GM19035 (cell line): ENCODE data around the gene PARP1.

ENCODE experiments used
- ATAC-seq: cut with Tn5 transposase; IDR thresholded peaks from one replicate; pipeline ENCODE4 v1.9.1; 2021; ENCODE audit not compliant: unreplicated experiment

PARP1 gene

DNA sequence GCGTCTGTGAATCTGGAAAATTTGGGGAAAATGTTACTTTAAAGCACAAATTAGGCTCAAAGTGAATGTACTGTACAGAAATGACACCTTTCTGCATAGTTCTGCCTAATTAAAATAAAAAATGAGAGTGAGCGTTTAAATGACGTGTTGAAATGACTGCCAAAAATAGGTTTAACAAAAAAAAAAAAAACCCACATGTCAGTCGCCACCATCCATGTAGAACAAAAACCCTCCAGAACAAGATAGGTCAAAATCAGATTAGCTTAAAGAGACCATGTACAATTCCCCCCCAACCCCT, 745 bp downstream of the PARP1 start:
- no peak for ATAC-seq

DNA sequence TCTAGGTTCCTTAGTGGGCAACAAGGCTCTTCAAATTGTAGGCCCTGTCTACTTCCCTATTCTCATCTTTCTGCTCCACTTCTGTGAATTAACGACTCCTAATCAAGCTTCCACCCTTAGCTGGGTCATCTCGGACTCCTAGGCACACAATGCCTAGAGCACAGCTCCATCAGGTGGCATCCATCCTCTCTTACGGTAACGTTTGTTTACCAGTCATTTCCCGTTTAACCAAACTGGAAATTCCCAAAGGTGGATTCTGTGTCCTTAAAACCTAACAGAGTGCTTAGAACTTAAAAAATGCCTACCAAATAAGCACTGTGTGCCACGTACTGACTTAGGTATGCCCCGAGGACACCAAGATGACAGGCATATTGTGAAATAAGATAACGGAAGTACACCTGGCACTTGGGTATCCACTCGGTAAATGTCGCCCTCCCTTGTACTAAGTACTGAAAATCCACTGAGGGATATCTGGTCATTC, 1.5 kb downstream of the PARP1 start:
- no peak for ATAC-seq

DNA sequence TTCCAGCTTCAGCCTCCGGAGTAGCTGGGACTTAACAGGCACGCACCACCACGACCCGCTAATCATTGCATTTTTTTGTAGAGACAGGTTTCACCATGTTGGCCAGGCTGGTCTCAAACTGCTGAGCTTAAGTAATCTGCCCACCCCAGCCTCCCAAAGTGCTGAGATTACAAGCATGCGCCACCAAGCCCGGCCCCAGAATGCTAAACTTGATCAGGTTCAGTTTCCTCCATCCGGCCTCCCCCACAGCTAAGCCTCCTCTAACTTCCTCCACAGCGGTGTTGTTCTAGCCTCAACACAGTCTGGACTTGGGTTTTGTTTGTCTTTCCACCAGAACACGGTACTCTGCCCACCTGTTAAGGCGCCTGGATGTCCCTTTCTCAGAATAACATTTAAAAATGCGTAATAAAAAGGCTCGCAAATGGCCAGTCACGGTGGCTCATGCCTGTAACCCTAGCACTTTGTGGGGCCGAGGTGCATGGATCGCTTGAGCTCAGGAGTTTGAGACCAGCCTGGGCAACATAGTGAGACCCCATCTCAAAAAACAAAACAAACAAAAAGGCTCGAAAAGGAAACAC, 2.4 kb downstream of the PARP1 start:
- peak; percentile 15 for ATAC-seq

DNA sequence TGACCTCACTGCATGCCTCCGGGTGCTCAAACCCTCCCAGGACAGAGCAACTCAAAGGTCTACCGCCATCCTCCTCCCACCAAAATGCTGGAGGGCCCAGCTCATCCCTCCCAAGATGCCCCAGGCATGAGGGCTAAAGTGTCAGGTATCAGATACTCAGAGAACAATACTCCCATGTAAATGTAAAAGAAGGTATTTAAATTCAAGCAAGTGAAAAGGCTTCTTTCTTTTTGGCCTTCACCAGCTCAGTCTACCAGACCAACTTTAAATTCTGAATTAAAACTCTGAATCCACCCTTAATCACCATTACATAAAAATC, 3.0 kb downstream of the PARP1 start:
- ATAC-seq: no peak

DNA sequence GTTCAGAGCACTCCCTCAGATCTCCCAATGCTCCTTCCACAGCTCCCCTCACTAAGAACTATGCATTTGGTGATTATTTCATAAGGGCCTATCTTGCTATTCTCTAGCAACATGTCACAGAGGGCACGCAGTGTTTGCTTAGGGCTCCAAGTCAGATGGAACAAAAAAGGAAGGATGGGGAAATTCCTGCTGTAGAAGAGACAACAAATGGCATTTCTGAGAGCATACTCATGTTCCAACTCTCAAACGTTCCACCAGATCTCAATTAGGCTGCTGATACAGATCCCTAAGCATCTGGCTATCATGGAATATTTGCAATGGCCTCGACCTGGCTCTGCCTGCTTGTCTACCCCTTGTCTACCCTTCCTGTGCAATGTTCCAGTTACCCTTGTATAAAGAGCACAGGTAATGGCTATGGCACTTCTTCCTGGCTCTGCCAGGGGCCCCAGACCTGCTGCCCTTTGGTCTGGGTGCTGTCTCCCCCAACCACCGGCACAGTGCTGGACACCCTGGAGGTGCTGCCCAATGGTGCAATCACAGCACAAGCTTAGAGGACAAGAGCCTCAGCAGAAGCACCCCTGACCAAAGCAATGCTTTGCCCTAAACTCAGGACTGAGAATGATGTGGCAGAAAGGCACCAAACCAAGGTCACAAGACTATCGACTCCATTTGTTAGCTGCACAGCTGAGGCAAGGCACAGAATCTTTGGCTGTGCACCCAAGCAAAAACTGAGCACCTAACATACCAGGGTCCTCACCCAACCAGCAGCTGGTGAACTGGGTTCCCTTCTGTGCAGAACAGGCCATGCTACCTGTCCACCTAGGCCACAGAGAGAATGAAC, 3.6 kb downstream of the PARP1 start:
- ATAC-seq: no peak

DNA sequence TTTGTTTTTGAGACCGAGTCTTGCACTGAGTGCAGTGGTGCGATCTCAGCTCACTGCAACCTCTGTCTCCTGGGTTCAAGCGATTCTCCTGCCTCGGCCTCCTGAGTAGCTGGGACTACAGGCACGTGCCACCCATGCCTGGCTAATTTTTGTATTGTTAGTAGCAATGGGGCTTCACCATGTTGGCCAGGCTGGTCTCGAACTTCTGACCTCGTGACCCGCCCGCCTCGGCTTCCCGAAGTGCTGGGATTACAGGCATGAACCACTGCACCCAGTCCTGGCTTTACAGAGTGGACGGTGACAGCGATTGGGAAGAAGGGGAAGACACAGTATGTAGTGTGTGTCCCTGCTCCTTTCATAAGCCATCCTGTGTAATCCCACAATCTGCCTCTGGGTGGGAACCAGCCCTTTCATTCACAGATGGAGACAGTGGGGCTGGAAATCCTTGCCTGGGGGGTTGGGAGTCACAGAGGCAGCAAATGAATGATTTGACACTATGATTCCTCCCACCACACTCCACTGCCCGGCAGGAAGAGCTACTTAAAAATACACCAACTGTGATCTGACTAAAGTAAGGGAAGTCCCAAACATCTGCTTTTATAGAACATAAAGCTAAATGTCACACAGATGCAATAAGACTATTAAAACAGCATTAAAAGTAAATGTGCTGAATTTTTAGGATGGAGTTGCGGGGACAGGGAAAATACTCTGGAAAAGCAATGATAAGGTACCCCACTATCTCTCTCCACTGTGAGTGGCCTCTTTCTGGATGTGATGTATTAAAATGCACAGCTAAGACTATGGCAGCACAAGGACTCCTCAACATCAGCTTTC, 4.5 kb downstream of the PARP1 start:
- ATAC-seq: no peak

DNA sequence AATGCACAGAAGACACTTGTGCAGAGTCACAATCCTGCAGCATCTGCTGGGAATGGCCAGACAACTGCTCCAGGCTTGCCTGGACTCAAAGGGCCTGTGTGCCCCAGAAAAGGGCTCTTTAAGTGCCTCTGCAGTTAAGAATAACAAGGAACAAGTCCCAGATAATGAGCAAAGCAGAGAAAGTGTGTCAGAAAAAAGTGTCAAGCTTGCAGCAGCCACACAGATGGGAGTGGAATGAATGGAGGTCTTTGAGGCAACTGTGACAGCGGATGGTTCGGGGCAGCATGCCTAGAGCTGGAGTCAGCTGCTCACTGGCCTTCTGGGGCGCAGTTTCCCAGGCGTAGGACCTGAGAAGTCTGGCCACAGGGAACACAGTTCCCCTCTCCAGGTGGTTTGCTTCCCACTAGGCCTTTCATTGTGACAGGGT, 5.1 kb downstream of the PARP1 start:
- no peak for ATAC-seq

DNA sequence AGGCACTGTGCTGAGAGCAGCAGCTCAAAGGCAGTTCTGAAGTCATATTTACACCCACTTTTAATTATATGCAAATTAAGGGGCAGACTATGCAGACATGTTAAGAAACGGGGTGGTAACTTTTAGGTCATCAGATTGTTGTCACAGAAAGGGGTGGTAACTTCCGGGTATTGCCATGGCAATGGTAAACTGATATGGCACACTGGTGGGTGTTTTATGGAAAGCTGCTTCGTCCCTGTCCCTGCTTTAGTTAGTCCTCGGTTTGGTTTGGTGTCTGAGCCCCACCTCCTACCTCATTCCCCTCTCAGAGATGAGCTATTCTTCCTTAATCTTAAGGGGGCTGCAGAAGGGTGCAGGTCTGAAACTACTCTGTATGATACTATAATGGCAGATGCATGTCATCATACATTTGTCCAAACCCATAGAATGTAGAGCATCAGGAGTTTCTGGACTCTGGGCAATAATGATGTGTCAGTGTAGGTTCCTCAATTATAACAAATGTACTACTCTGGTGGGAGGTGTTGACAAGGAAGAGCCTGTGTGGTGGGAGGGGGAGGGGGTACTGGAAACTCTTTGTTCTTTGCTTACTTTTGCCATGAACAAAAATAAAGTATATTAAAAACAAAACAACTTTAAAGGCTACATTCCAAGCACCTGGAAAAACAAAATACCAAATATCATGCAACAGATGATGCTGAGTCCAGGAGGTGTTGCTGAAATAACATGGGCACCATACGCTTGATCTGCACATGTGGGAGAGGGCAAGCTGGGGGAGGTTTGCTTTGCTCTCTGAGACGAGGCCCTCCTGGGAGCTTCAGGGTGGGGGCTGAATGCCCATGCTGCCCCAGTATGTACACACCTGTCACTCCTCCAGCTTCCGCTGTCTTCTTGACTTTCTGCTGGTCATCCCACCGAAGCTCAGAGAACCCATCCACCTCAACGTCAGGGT, 6.3 kb downstream of the PARP1 start:
- no peak for ATAC-seq

DNA sequence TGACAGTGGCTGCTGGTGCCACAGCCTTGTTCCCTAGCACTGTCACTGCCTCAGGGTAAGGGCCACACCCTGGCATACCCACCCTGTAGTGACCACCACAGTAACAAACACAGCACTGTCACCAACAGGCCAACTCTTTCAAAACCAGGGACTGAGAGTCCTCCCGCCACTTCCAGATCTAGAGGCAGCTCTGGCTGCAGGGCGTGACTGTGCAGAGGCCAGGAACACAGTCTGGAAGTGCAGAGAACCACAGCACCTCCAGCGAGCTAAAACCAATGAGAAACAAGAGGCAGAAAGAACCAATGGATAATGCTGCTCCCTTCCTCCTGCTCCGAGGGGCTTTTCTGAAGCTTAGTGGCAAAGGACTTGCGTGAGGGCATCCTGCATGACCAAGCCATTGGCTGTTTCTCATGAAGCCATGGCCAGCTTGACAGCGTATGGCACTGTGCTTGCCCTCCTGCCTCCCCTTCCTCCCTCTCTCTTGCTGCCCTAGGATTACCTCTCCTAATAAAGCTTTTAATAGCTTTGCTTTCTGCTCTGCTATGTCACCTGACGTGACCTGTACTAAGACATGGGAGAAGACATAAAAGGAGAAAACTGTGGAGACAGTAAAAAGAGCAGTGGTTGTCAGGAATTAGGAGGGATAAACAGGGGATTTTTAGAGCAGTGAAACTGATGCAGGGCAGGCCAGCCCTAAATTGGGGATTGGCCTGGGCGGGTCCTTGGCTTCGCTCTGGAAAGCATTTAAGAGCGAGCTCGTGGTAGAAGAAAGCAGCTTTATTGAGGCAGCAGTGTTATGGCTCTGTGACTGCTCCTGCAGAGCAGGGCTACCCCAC, 7.2 kb downstream of the PARP1 start:
- no peak for ATAC-seq

DNA sequence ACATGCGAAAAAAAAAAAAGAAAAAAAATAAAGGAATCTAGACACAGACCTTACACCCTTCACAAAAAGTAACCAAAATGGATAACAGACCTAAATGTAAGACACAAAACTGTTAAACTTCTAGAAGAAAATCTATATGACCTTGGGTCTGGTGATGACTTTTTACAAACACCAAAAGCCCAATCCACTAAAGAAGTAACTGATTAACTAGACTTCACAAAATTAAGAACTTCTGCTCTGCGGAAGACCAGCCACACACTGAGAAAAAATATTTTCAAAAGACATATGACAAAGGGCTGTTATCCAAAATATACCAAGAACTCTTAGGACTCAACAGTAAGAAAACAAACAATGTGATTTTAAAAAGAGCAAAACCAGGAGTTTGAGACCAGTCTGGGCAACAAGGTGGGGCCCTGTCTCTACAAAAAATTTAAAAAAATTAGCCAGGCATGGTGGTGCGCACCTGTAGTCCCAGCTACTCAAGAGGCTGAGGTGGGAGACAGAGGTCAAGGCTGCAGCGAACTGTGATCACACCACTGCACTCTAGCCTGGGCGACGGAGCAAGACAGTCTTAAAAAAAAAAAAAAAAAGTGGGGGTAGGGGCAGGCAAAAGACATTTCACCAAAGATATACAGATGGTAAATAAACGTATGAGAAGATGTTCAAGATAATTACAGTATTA, 9.8 kb downstream of the PARP1 start:
- ATAC-seq: no peak

DNA sequence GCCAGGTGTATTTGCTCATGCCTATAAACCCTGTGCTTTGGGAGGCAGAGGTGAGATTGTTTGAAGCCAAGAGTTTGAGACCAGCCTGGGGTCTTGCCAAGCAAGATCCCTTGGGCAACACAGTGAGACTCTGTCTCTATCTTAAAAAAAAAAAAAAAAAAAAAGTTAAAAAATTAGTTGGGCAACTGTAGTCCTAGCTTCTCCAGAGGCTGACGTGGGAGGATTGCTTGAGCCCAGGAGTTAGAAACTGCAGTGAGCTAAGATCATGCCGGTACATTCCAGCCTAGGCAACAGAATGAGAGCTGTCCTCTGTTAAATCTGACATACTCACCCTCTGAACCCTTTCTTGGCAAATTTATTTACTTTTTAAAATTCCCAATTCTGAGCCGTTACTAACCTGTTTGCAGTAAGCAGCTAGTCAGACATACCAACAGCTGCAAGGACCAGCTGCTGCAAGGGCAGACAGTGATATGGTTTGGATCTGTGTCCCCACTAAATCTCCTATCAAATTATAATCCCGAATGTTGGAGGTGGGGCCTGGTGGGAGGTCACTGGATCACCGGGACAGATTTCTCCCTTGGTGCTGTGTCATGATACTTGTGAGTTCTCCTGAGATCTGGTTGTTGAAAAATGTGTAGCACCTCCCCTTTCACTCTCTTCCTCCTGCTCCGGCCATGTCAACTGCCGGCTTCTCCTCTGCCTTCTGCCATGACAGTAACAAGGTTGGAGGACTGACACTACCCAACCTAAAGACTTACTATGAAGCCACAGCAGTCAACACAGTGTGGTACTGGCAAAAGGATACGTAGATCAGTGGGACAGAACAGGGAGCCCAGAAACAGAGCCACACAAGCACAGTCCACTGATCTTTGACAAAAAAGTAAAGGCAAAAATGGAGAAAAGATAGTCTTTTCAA, 10.6 kb downstream of the PARP1 start:
- ATAC-seq: no peak

DNA sequence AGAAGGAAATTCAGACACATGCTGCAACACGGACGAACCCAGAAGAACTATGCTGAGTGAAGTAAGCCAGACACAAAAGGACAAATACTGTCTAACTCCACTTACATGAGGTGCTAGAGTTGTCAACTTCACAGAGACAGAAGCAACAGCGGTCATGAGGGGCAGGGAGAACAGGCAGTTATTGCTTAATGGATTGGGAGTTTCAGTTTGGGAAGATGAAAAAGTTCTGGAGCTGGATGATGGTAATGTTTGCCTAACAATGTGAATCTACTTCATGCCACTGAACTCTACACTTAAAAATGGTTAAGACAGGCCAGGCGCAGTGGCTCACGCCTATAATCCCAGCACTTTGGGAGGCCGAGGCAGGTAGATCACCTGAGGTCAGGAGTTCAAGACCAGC, 12.1 kb downstream of the PARP1 start:
- ATAC-seq: no peak

DNA sequence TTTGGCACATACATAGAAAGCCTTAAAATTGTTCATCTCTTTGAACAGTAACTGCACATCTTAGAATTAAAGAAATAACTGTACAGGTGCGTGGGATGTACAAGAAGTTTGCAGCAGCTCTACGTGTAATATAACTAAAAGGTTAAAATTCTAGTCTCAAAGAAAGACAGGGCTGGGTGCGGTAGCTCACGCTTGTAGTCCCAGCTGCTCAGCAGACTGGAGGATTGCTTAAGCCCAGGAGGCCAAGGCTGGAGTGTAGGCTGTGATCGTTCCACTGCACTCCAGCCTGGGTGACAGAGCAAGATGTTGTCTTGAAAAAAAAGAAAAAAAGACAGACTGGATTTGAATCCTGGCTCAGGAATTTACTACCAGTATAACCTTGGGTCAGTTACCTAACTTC, 13.4 kb downstream of the PARP1 start:
- no peak for ATAC-seq

DNA sequence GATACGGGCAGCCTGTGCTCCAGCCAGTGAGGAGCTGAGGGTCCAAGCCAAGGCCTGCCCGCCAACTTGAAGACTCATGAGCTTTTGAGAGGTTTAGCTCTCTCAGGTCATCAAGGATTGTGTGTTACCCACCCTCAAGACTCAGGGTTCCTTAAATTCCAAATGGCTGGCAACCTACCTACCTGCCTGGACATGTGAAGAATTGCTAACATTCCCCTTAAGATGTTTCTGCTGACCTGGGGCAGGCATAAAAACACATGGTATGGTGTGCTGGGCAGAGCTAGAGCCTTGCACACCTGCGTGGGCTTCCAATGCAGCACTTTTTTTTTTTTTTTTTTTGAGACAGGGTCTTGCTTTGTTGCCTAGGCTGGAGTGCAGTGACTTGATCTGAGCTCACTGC, 17.2 kb downstream of the PARP1 start:
- ATAC-seq: no peak

DNA sequence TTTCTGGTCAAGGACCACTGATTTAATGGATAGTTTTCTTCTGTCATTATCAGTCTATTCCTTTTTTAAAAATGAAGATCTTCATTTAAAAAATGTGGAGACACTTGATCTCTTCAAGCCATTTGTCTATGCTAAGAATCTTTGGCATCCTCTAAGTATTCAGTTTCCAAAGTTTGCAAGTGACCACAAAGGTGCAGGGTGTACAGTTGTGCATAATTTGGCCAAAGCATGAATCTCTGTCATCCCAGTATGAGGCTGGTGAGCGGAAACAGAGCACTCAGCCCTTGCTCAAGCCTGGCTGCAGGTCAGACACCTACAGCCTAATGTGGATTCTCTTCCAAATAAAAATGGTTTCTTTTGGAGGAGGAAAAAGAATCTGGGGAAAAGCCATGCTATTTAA, 19.8 kb downstream of the PARP1 start:
- ATAC-seq: no peak

DNA sequence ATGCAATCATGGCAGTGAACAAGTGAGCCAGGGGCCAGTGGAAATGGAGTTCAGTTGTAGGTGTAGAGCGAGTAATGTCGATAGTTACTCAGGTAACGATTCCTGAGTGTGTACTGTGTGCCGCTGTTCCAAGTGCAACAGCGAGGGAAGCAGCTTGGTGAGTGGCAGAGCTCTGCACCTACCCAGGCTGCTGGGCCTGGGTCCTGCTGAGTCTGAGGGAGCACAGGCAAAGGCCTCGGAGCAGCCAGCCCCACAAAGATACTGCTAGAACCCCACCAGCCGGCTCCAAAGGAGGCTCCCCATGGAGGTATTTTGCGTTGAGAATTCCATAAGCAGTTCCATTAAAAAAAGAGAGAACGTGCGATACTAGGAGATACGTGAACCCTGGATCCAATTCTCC, 23.2 kb downstream of the PARP1 start:
- ATAC-seq: no peak

DNA sequence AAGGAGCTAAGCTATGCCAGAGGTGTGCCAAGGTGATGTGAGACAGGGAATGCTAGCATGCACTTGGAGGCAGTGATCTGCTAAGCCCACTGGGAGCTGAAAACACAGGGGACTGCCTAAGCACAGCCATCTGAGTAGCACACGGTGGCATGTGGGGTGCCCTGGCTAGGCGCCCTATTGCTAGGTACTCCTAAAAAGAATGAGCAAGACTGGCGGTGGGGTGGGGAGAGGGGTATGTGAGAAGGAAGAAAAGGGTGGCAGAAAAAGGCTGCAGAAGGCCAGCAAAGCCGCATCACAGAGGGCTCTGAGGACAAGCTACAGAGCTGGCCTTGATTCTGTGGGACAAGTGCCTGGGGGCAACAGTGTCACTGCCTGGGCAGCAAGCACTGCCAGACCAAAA, 23.9 kb downstream of the PARP1 start:
- ATAC-seq: no peak

DNA sequence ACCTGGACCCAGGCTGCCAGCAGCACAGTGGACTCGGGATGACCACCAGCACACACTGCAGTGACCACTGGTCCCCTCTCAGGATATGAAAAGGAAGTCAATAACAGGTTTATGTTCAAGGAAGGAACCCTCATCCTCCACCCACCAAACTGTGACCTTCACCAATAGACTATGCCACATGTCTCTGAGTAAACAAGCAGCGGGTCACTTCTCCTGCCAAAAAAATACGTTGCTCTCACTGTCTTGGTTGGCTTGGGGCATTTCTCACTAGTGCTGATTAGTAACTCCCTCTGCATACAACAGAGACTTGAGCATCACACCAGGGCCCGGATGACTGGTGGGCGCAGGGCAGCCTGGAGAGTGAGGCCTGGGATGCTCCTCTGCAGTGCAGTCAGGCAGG, 25.9 kb downstream of the PARP1 start:
- no peak for ATAC-seq
